SK-N-SH (cell line): ENCODE results near the gene TRMO. TPM values are rescaled to one million over a fixed set of nuclear protein-coding genes. Genes with fewer than 3 reads are reported as not detected.

Experiments
- CTCF ChIA-PET: fragments of 300-600, 350-600 bp; formaldehyde crosslinking; extraction: SDS; loops from one replicate; lab custom pipeline; 2021; lab: Yijun Ruan, JAX
- POLR2A ChIA-PET: fragments of 350-600 bp; sonication (Branson Sonifier 250); formaldehyde crosslinking; extraction: SDS; loops from one replicate; lab custom pipeline; 2020; ENCODE audit warnings: antibody characterized with exemption, inconsistent platforms; lab: Yijun Ruan, JAX
- DNase-seq: peaks from one replicate; pipeline ENCODE4 v3.0.0; 2012
- H2AFZ ChIP-seq: fragments of 200-600 bp; sonication (generic); 2 replicates; pipeline ENCODE4 v1.8.1; 2016; ENCODE audit warnings: antibody characterized with exemption, mild to moderate bottlenecking, low read depth
- H3F3A ChIP-seq: fragments of 200-600 bp; sonication (generic); replicated peaks from 2 replicates; pipeline ENCODE3; 2016; ENCODE audit warnings: antibody characterized with exemption, mild to moderate bottlenecking; ENCODE audit not compliant: insufficient read depth
- H3K27ac ChIP-seq, 2 experiments: fragments of 200-500 bp in 1 of 2; fragments of 200-600 bp in 1 of 2; sonication (Bioruptor generic) in 1 of 2; sonication (generic), shearing (Covaris generic) in 1 of 2; 2 replicates each; pipeline versions ENCODE4 v1.5.1 to v1.6.1; 2014 to 2016; ENCODE audit warnings: low read depth in 2 of 2, inconsistent platforms in 1 of 2, low read length in 1 of 2, mild to moderate bottlenecking in 1 of 2, mixed read lengths in 1 of 2
- H3K27me3 ChIP-seq: fragments of 200-600 bp; sonication (generic), shearing (Covaris generic); 2 replicates; pipeline ENCODE4 v1.6.1; 2016; ENCODE audit warnings: mixed run types; ENCODE audit not compliant: insufficient read depth
- H3K36me3 ChIP-seq, 2 experiments: fragments of 200-500 bp in 1 of 2; fragments of 200-600 bp in 1 of 2; sonication (Bioruptor generic) in 1 of 2; sonication (generic) in 1 of 2; replicated peaks in 1 of 2; 2 replicates each; pipeline versions ENCODE3 to v1.5.1; 2014 to 2016; ENCODE audit warnings: low read length in 1 of 2, mild to moderate bottlenecking in 1 of 2; ENCODE audit not compliant: insufficient read depth in 2 of 2, control insufficient read depth in 1 of 2
- H3K4me1 ChIP-seq, 2 experiments: fragments of 200-500 bp in 1 of 2; fragments of 200-600 bp in 1 of 2; sonication (Bioruptor generic) in 1 of 2; sonication (generic), shearing (Covaris generic) in 1 of 2; 2 replicates each; pipeline versions ENCODE4 v1.5.1 to v1.6.1; 2014 to 2016; ENCODE audit warnings: low read depth in 1 of 2, low read length in 1 of 2, mixed run types in 1 of 2; ENCODE audit not compliant: insufficient read depth in 2 of 2, control insufficient read depth in 1 of 2
- H3K4me2 ChIP-seq: fragments of 200-600 bp; sonication (generic), shearing (Covaris generic); 2 replicates; pipeline ENCODE4 v1.6.1; 2017; ENCODE audit warnings: mixed run types
- H3K4me3 ChIP-seq, 2 experiments: fragments of 200-500 bp in 1 of 2; fragments of 200-600 bp in 1 of 2; sonication (Bioruptor generic) in 1 of 2; sonication (generic), shearing (Covaris generic) in 1 of 2; 2 replicates each; pipeline versions ENCODE4 v1.5.1 to v1.8.1; 2014 to 2016; ENCODE audit warnings: low read depth in 2 of 2, inconsistent platforms in 1 of 2, low read length in 1 of 2, mild to moderate bottlenecking in 1 of 2, mixed read lengths in 1 of 2, moderate library complexity in 1 of 2
- H3K79me2 ChIP-seq: fragments of 200-600 bp; sonication (generic); 2 replicates; pipeline ENCODE4 v1.8.1; 2017; ENCODE audit warnings: mild to moderate bottlenecking; ENCODE audit not compliant: insufficient read depth
- H3K9ac ChIP-seq: fragments of 200-600 bp; sonication (generic); 2 replicates; pipeline ENCODE4 v1.6.1; 2017; ENCODE audit warnings: mixed run types
- H3K9me2 ChIP-seq: fragments of 200-600 bp; sonication (generic); 2 replicates; pipeline ENCODE4 v1.6.1; 2017; ENCODE audit warnings: mixed run types
- H3K9me3 ChIP-seq: fragments of 200-600 bp; sonication (generic); 2 replicates; pipeline ENCODE4 v1.6.1; 2017; ENCODE audit warnings: mixed run types, mild to moderate bottlenecking, moderate library complexity
- H4K20me1 ChIP-seq: fragments of 200-600 bp; sonication (generic); 2 replicates; pipeline ENCODE4 v1.6.1; 2017; ENCODE audit warnings: mild to moderate bottlenecking, mixed run types; ENCODE audit not compliant: insufficient read depth
- ELF1 ChIP-seq: IDR thresholded peaks from 2 replicates; pipeline ENCODE4 v1.4.0; 2012
- EZH2phosphoT487 ChIP-seq: fragments of 200-600 bp; sonication (generic); IDR thresholded peaks from 2 replicates; pipeline ENCODE4 v1.6.1; 2017; ENCODE audit warnings: low read depth, mixed run types, mild to moderate bottlenecking, antibody characterized with exemption, moderate library complexity, borderline replicate concordance
- FOSL2 ChIP-seq: IDR thresholded peaks from 2 replicates; pipeline ENCODE4 v1.4.0; 2012; ENCODE audit warnings: low read depth, mild to moderate bottlenecking, moderate library complexity, borderline replicate concordance
- FOXM1 ChIP-seq: IDR thresholded peaks from 2 replicates; pipeline ENCODE4 v1.4.0; 2012; ENCODE audit warnings: low read depth, mild to moderate bottlenecking
- GABPA ChIP-seq: IDR thresholded peaks from 2 replicates; pipeline ENCODE4 v1.4.0; 2012; ENCODE audit warnings: low read depth, mild to moderate bottlenecking
- GATA2 ChIP-seq: sonication (generic); formaldehyde crosslinking; IDR thresholded peaks from 2 replicates; pipeline ENCODE4 v1.5.0; 2020; ENCODE audit warnings: mild to moderate bottlenecking, missing genetic modification reagents
- MEF2A ChIP-seq: IDR thresholded peaks from 2 replicates; pipeline ENCODE4 v1.4.0; 2012; ENCODE audit warnings: low read depth, borderline replicate concordance
- MXI1 ChIP-seq: IDR thresholded peaks from 2 replicates; pipeline ENCODE4 v1.6.1; 2012; ENCODE audit warnings: mild to moderate bottlenecking, low read depth, low read length, improper control_type of control experiment
- NRF1 ChIP-seq: IDR thresholded peaks from 2 replicates; pipeline ENCODE4 v1.6.1; 2012; ENCODE audit warnings: low read depth, mild to moderate bottlenecking, low read length
- RAD21 ChIP-seq: IDR thresholded peaks from 2 replicates; pipeline ENCODE4 v1.6.1; 2012; ENCODE audit warnings: mild to moderate bottlenecking, low read length
- RCOR1 ChIP-seq: fragments of 150-350 bp; IDR thresholded peaks from 2 replicates; pipeline ENCODE4 v1.6.1; 2017; ENCODE audit warnings: antibody characterized with exemption, low read length
- RXRA ChIP-seq: IDR thresholded peaks from 2 replicates; pipeline ENCODE4 v1.4.0; 2012; ENCODE audit warnings: low read depth, mild to moderate bottlenecking, borderline replicate concordance
- TEAD4 ChIP-seq: IDR thresholded peaks from 2 replicates; pipeline ENCODE4 v1.4.0; 2012; ENCODE audit warnings: mild to moderate bottlenecking, borderline replicate concordance; ENCODE audit not compliant: insufficient read depth
- YY1 ChIP-seq: IDR thresholded peaks from 2 replicates; pipeline ENCODE4 v1.4.0; 2012; ENCODE audit warnings: low read depth, mild to moderate bottlenecking
- WGBS: methylation state at CpG from one replicate; pipeline ENCODE4 v1.1.6; 2017; ENCODE audit warnings: low lambda C conversion rate; 5-methylcytosine and 5-hydroxymethylcytosine counted together
- polyA plus RNA-seq, 3 experiments: library from polyadenylated mRNA; depleted of rRNA; stranded (reverse); fragments of >200 nt; gene quantifications; 2 replicates each; pipeline ENCODE4 v1.2.3, GENCODE V29; 2012
- TF ChIP-seq, protein P1 (sequence below): fragments of 200-600 bp; sonication (generic); IDR thresholded peaks from 2 replicates; pipeline ENCODE4 v1.6.1; 2017; ENCODE audit warnings: antibody characterized with exemption, mild to moderate bottlenecking, moderate library complexity
- TF ChIP-seq, protein P2 (sequence below): IDR thresholded peaks from 2 replicates; pipeline ENCODE4 v1.4.0; 2012; ENCODE audit warnings: low read depth, borderline replicate concordance
- TF ChIP-seq, protein P3 (sequence below): fragments of 150-350 bp; IDR thresholded peaks from 2 replicates; pipeline ENCODE4 v1.6.1; 2017; ENCODE audit warnings: antibody characterized with exemption, low read length, low read depth, borderline replicate concordance
- TF ChIP-seq, protein P4 (sequence below): fragments of 150-350 bp; IDR thresholded peaks from 2 replicates; pipeline ENCODE4 v1.6.1; 2016; ENCODE audit warnings: mild to moderate bottlenecking, low read depth, low read length

TRMO gene
- polyA plus RNA-seq, 1 of the 3 experiments (the other 2 are of a cell fraction): 8.1 TPM

DNA sequence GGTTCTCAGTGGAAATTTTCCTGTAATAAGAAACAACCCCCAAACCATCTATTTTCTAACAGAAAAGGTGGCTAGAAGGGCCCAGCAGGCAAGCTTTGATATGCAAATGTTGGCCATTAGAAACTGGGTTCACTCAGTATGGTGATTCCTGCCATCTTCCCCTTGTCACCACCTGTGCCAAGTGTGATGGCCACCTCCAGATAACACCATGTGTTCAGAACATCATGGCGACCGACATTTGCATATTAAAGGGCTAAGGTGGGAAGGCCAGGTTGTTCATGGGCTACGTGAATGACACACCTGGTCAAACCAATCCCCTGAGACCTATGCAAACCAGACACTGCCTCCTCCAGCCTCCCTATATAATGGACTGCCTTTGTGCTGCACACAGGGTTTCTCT, 48.9 kb downstream of the TRMO start (continued):
- TF ChIP-seq, protein P1, sequence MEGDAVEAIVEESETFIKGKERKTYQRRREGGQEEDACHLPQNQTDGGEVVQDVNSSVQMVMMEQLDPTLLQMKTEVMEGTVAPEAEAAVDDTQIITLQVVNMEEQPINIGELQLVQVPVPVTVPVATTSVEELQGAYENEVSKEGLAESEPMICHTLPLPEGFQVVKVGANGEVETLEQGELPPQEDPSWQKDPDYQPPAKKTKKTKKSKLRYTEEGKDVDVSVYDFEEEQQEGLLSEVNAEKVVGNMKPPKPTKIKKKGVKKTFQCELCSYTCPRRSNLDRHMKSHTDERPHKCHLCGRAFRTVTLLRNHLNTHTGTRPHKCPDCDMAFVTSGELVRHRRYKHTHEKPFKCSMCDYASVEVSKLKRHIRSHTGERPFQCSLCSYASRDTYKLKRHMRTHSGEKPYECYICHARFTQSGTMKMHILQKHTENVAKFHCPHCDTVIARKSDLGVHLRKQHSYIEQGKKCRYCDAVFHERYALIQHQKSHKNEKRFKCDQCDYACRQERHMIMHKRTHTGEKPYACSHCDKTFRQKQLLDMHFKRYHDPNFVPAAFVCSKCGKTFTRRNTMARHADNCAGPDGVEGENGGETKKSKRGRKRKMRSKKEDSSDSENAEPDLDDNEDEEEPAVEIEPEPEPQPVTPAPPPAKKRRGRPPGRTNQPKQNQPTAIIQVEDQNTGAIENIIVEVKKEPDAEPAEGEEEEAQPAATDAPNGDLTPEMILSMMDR: no peak
- no peak for TF ChIP-seq MXI1

DNA sequence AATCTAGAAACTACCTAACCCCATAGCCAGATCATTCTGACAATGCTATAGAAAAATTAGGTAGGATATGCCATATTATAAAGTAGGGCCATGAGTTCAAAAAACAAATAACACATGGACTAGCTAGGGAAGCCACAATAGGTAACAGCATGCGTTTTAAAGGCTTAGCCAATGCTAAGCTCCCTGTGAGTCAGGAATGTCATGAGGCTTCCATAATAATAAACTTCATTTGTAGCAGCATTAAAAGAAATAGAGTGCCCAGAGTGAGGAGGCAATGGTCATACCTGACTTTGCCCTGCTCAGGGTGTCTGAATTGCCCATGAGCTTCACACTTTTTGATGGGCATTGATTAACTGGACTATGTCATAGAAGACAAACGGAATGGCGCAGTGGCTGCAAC, 53.4 kb downstream of the TRMO start:
- WGBS: 61% methylated on average over 3 of the region's 3 CpGs
- Histone ChIP-seq H3K27ac (no peak overlapping the region), H4K20me1 (no peaks in the 10 kb centered on the region), H3K9me2 (no peaks in the 10 kb centered on the region), H3K79me2 (no peaks in the 10 kb centered on the region), H3K4me2 (no peak overlapping the region), H3K36me3 (no peaks in the 10 kb centered on the region), H3K27me3 (no peaks in the 10 kb centered on the region; the same call in 1 of the 2 replicates), H3K9me3 (peaks cover 9% of the 10 kb centered on the region), H3K4me3 (no peak overlapping the region), H3K9ac (no peak overlapping the region), H3F3A (no peaks in the 10 kb centered on the region), H2AFZ (no peak overlapping the region), H3K4me1 (no peaks in the 10 kb centered on the region)
- ChIA-PET POLR2A (no interaction called here), CTCF (no interaction called here)
- TF ChIP-seq, protein P2, sequence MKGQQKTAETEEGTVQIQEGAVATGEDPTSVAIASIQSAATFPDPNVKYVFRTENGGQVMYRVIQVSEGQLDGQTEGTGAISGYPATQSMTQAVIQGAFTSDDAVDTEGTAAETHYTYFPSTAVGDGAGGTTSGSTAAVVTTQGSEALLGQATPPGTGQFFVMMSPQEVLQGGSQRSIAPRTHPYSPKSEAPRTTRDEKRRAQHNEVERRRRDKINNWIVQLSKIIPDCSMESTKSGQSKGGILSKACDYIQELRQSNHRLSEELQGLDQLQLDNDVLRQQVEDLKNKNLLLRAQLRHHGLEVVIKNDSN: no peak
- no peak for TF ChIP-seq TEAD4
- TF ChIP-seq, protein P3, sequence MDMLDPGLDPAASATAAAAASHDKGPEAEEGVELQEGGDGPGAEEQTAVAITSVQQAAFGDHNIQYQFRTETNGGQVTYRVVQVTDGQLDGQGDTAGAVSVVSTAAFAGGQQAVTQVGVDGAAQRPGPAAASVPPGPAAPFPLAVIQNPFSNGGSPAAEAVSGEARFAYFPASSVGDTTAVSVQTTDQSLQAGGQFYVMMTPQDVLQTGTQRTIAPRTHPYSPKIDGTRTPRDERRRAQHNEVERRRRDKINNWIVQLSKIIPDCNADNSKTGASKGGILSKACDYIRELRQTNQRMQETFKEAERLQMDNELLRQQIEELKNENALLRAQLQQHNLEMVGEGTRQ: no peak
- TF ChIP-seq MXI1: no peak
- no peak for TF ChIP-seq GABPA
- no peak for TF ChIP-seq RXRA
- no peak for TF ChIP-seq GATA2 (CRISPR knock-in tag)
- TF ChIP-seq ELF1: no peak
- no peak for DNase-seq

DNA sequence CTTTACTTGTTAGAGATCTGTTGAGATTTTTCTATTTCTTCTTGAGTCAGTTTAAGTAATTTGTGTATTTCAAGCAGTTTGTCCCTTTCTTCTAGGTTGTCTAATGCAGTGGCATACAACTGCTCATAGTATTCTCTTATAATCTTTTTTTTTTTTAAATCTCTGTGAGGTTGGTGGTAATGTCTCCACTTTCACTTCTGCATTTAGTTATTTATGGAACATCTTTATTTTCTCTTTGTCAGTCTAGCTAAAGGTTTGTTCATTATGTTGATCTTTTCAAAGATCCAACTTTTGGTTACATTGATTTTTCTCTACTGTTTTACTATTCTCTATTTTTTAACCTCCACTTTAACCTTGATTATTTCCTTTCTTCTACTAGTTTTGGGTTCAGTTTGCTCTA, 55.5 kb downstream of the TRMO start:
- ChIA-PET CTCF (interaction anchor here (4.7 kb wide), 1 partner anchor 34 kb away, joined by 19 read pairs; no protein-coding TSS in a partner anchor), POLR2A (no interaction called here)
- no peaks in the 10 kb centered on the region for H3K79me2 ChIP-seq
- H3K36me3 ChIP-seq: no peaks in the 10 kb centered on the region
- H2AFZ ChIP-seq: no peak overlapping the region
- no peaks in the 10 kb centered on the region for H3K4me1 ChIP-seq
- H3F3A ChIP-seq: no peaks in the 10 kb centered on the region
- H3K9me2 ChIP-seq: no peaks in the 10 kb centered on the region
- TF ChIP-seq RCOR1 (no peak), FOSL2 (no peak), GABPA (no peak), RAD21 (no peak), FOXM1 (no peak), MEF2A (no peak), NRF1 (no peak), YY1 (no peak), RXRA (no peak), EZH2phosphoT487 (no peak)
- TF ChIP-seq, protein P4, sequence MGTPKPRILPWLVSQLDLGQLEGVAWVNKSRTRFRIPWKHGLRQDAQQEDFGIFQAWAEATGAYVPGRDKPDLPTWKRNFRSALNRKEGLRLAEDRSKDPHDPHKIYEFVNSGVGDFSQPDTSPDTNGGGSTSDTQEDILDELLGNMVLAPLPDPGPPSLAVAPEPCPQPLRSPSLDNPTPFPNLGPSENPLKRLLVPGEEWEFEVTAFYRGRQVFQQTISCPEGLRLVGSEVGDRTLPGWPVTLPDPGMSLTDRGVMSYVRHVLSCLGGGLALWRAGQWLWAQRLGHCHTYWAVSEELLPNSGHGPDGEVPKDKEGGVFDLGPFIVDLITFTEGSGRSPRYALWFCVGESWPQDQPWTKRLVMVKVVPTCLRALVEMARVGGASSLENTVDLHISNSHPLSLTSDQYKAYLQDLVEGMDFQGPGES: no peak
- no peaks in the 10 kb centered on the region for H4K20me1 ChIP-seq
- no peak overlapping the region for H3K9ac ChIP-seq
- H3K27me3 ChIP-seq: peaks cover 5% of the 10 kb centered on the region; the same call in 1 of the 2 replicates
- no peak for DNase-seq
- H3K4me3 ChIP-seq: no peak overlapping the region
- H3K9me3 ChIP-seq: peaks cover 9% of the 10 kb centered on the region
- H3K27ac ChIP-seq: no peak overlapping the region
- no peak overlapping the region for H3K4me2 ChIP-seq
